GM18517 (cell line): ENCODE results near the gene SSBP1.
A peak's percentile ranks its signal among the peaks of the same experiment; 100 is the strongest.
"Not testable (repeated sequence)": the region's sequence is repeated elsewhere in the genome, so short reads cannot be mapped to it uniquely, and the experiment has no call there.

Experiments
- ATAC-seq: cut with Tn5 transposase; IDR thresholded peaks from one replicate; pipeline ENCODE4 v1.9.1; 2021; ENCODE audit warnings: mild to moderate bottlenecking, moderate library complexity; ENCODE audit not compliant: unreplicated experiment

SSBP1 gene, protein sequence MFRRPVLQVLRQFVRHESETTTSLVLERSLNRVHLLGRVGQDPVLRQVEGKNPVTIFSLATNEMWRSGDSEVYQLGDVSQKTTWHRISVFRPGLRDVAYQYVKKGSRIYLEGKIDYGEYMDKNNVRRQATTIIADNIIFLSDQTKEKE

DNA sequence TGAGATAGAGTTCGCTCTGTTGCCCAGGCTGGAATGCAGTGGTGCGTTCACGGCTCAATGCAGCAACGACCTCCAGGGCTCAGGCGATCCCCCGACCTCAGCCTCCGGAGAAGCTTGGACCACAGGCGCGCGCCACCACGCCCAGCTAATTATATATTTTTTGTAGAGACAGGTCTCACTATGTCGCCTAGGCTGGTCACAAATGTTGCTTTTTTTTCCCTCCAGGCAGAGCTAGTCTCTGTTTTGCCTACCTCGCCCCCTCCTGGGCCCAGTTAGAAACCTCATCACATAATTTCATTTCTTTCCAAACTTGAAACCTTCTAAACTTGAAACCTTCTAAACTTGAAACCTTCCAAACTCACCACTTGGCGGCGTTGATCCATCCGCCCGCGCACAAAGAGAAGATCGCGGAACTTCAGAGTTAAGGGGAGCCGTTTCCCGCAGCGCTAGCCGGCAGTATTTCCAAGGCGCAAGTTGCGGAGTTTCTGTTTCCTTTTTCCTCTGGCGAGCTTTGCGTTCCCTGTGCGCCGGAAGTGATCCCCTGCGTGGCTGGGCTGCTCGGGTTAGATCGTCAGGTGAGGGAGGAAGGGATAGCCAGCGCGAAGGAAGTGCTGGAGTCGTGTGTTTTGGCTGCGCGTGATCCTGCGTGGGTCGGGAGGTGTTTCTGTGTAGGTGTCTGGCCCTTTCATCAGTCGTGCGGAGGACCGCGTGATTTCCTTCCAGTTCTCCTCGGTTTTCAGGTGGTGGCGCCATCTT, at the start of gene SSBP1:
Gene SSBP1 (plus strand): TSS at position 523 of the 756 bp plus-strand sequence. CDS start 809 bp downstream, outside the sequence.
- ATAC-seq: peak; percentile 91

DNA sequence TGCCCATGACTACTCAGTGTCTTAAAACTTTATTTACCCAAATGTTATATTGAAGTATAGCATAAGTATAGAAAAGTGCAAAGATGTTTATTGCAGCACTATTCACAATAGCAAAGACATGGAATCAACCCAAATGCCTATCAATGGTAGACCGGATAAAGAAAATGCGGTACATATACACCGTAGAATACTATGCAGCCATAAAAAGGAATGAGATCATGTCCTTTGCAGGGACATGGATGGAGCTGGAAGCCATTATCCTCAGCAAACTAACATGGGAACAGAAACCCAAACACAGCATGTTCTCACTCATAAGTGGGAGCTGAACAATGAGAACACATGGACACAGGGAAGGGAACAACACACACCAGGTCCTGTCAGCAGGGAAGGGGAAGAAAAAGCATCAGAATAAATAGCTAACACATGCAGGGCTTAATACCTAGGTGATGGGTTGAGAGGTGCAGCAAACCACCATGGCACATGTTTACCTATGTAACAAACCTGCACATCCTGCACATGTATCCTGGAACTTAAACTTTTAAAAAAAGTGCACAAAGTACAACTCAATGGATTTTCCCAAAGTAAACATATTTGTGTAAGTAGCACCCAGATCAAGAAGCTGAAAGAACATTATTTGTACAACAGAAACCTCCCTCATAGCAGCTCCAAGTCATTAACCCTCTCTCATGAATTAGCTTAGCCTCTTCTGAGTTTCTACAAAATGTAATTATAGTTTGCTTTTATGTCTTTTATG, 48.9 kb upstream of the SSBP1 start:
- not testable (repeated sequence) for ATAC-seq

DNA sequence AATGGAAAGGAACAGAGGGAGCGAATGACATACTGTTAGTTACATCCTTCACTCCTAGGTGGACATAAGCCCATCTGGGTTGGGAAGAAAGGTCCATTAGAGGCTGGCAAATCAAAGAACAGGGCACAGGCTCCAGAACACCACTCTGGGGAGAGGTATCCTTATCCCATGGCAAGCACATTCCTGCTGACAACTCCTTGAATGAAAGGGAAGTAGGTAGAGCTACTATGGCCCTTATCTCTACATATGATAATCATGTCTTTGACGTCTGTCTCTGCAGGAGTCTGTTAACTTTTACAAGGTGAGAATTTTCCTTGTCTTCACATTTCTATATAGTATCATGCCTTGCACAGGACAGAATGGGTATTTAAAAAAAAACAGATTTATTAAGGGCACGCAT, 46.6 kb upstream of the SSBP1 start:
- no peak for ATAC-seq

DNA sequence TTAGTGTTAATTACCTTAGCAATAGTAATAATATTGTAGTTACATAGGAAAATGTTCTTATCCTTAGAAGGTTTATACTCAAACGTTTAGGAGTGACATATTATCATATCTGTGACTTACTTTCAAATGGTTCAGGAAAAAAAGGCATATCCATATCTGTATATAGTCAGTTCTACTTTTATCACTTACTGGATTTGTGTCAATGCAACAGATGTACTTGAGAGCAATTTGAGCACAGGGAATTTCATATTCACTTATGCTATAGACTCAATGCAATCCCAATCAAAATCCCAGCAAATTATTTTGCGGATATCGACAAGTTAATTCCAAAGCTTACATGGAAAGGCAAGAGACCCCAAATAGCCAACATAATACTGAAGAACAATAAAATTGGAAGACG, 46.2 kb upstream of the SSBP1 start:
- ATAC-seq: no peak

DNA sequence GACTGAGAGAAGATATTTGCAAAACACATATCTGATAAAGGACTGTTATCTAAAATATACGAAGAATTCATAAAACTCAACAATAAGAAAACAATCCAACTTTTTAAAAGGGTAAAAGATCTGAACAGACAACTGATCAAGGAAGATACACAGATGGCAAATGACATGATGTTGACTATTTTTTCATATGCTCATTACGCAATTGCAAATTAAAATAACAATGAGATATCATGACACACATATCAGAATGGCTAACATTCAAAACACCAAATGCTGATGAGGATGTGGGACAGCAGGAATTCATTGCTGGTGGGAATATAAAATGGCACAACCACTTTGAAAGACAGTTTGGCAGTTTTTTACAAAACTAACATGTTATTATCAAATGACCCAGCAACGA, 45.1 kb upstream of the SSBP1 start:
- no peak for ATAC-seq

DNA sequence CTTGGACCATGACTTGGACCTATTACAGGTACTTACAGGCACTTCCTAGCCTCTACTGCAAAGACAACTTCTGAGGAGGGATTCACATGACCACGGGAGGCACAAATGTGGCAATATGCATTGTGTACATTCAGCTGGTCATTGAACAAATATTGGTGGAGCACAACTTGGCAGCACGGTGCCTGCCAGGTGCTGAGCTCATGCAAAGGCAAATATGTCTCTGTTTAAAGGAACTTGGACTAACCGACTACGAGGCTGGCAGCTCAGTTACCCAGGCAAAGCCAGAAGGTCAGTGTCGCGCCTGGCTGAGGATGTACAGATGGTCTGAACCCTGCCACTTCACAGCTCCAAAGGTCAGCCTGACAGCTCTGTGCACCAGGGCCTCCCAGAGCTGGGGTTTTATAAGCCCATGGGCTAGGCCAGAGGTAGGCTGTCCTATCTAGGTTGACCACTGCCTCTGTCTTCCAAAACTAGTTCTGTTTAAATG, 42.3 kb upstream of the SSBP1 start:
- ATAC-seq: no peak

DNA sequence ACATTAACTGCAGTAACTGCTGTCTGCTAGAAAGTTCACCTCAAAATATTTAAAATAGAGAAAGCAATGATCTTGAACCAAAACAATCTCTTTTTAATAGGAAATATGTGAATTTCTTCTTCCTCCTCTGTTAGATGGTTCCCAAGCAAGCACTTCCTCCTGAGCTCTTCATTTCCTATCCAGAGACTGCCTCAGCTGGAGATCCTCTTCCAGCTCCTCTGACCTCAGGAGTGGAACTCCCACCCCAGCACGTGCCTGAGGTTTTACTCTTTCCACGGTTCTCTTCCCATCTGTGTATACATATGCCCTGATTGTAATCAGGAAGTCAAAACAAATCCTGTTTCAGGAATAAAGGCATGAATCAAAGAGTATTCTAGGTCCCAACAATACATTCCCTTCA, 41.8 kb upstream of the SSBP1 start:
- no peak for ATAC-seq

DNA sequence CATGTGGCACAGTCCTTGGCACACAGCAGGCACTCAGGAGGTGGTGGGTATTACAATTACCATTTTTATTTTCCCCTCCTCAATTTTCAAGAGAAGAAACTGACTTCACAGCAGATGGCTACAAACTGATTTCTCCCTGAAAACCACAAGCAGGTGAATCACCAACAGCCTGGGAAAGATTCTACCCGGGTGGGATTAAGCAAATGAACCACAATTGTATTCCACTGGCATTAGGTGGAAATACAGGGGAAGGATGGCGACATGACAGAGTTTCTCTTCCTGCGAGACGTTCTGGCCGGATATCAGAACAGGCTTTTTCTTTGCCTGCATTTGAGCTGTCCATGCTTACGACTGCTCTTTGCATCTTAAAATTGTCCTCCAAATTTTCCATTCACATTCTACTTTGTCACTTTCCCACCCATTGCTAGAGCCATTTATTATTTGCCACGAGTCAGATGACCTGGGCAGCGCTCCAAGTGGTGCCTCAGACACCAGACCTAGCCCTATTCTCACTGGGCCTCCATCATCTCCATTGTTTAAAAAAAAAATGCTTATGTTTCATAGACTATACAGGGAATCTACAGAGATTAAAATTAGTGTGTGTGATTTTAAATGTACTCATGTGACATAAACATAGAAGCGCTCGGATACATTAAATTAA, 40.8 kb upstream of the SSBP1 start:
- no peak for ATAC-seq

DNA sequence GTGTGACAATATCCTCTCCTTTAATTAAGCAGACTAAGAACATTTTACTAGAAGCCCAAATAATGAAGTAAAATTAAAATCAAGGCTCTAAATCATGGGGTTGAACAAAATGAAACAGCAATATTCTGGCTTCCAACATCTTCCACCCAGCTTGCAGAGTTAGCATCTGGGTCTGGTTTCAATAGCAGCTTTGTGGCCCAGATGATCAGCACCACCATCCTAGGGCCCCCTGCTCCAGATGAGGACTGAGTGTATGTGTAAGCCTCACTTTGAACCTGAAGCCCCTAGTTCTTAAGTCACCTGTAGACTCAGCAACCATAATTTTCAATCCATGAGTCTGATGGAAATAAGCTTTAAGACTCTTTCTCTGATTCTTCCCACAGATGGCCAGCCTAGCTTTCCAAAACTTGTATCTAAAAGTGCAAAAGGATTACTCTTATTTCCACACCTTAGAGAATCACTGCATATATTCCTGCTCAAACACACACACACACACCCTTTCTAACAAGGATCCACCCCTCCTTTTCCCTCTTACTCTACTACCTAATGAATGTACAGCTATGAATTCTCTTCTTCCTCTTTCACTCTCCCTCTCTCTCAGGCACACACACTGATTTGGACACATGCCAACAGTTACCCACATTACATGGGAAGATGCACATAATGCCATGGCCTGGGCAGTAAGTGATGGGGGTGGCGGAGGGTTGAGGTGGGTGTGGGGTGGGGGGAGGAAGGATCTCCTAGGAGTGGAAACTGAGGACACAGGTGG, 39.7 kb upstream of the SSBP1 start:
- no peak for ATAC-seq

DNA sequence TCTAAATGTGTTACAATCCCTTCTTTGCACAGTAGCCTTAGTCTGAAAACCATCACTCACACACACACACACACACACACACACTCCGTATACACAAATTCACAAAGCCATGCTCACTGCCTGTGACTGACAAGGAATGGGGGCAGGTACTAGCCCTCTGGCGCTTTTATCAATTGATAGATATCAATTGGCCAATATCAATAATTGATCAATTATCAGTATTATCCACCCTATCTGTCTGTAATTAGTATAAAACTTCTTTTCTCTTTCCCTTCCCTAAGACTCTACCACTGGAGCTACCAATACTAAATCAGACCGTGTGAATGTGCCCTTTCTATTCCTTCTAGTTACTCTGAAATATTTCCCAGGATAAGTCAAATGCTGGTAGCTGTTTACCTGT, 38.3 kb upstream of the SSBP1 start:
- no peak for ATAC-seq

DNA sequence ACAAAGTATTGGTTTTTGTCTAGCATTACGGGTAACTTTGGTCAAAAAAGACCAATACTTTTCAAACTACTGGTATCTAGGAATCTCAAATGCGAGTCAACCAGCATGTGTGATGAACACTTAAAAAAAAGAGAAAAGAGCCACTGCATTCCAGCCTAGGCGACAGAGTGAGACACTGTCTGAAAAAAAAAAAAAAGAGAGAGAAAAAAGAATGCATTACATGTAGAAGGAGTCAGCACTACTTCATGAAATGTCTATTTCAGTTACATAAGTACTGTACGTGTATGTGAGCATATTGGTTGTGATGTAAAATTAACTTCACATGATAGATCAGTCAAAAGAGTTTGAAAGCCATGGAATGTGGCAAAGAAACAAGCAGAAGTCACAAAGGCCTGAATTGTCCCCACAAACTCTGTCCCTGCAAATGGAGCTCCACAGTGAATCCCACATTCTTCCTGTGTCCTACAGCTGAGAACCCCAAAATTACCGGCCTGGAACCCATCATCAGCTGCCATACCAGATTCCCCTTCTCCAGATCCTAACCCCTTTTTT, 37.8 kb upstream of the SSBP1 start:
- no peak for ATAC-seq

DNA sequence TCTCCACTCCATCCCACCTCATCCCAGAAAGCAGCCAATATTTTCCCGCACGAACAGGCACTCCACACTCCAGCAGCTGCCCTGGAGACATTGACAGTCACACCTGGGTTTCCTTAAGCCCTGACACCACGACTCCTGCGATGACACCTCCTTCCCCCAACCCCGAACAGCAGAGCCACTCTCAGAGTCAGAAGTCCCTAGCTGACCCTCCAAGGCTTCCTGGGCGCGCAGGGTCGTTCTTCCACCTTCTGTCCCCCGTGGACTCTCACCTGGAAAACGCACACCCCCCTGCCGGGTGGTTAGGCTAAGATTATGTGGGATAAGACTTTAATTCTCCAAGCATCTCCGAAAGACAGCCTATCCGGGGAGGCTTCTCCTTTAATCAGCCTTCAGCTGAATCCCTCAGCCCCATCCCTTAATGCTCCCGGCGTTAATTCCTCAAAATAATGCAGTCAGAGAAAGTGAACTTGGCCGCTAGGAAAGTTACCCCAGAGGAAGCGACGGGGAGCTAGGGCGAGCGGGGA, 37.2 kb upstream of the SSBP1 start:
- no peak for ATAC-seq

DNA sequence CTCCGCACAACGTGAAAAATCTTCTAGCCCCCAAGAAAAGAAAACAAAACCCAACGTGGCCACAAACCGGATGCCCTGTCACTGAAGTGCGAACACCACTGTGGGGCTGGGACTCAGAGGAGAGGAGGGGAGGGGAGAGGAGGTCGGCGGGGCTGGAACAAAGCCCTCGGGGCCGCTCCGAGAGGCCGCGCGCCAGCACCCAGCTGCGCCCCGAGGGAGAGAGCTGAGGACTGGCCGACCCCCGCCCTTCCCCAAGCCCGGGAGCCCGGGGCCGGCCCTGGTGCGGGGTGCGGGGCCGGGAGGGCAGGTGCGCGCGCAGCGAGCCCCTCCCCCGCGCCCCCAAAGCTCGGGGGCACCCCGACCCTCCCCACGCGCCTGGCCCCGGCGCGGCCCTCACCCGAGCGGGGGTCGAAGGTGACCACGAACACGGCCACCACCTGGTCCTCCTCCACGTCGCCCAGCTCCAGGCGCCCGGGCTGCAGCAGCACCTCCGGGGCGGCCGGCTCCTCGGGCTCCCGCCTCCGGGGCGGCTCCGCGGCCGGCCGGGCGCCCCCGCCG, 36.6 kb upstream of the SSBP1 start:
- peak; percentile 59 for ATAC-seq

DNA sequence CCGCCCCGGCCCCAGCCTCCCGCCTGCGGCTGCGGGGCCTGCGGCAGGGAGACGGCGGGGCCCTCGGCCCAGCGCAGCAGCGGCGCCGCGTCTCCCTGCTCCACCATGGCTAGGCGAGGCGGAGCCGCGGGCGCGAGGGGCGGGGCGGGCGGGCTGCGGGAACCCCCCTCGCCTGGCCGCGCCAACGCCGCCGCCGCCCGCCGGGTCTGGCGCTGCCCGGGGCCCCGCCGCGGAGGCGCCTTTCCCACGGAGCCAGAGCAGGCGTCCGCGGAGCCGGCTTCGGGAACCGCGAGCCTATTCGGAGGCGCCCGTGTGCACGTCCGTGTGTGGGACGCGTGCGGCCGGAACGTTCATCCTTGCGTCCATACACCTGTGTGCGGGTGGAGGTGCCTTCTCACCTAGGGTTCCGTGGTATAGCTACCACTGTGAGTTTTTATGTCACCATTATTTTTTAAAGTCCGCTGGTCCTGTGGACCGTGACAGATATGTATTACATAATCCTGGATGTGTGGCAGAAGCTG, 36.1 kb upstream of the SSBP1 start, which contains the start of gene DENND11:
Gene DENND11 (minus strand): TSS at position 120 of the 521 bp plus-strand sequence. CDS start 13 bp downstream, at position 107.
- ATAC-seq: peak; percentile 67

DNA sequence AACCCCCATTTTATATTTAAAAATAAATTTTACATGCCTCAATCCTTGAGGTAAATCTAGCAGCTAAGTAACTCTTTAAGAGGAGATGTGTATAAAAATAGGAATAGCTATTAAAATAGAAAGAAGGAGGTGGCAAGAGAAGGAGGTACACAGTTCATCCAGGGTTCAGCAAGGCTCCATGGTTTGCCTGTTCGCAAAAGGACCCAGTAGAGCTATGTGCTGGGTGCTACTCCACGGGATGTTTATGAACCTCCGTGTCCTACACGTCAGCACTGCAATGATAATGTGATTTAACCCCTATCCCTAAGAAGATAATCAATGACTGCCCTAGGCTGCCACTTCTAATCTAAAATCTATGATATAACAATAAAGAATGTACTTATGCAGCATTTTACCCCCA, 35.3 kb upstream of the SSBP1 start:
- no peak for ATAC-seq

DNA sequence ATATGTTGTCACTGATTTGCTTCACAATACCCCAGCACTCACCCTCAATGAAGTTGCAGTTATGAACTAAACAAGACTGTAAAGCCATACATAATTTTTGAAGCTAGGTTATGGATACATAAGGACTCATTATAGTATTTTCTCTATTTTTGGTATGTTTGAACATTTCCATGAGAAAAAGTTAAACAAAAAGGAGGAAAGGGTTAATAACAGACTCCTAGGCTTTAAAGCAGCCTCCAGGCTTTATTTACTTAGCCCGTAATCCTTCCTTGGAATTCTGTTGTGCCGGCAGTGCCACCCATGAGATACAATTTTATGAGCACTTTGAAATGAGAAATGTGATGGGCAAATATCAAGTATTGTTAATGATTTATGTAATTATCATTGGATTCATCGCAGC, 34.0 kb upstream of the SSBP1 start:
- ATAC-seq: no peak

DNA sequence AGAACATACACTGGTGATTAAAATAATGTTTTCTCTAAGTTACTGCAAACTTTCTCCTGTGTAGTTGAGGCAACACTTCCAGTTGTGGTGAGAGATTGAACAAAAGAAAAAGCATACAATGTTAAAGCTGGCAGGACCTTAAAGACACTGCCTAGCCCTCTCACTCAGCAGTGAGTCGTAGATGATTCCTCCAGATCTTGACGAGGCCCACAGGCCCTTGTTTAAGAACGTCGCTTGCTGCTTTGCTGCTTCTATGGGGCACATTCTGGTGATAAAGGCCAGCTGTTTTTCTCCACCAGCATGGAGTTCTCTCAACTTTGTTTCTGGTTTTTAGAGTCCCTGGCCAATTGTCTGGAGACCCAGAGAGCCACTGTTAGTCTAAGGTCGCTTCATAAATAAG, 33.4 kb upstream of the SSBP1 start:
- ATAC-seq: no peak

DNA sequence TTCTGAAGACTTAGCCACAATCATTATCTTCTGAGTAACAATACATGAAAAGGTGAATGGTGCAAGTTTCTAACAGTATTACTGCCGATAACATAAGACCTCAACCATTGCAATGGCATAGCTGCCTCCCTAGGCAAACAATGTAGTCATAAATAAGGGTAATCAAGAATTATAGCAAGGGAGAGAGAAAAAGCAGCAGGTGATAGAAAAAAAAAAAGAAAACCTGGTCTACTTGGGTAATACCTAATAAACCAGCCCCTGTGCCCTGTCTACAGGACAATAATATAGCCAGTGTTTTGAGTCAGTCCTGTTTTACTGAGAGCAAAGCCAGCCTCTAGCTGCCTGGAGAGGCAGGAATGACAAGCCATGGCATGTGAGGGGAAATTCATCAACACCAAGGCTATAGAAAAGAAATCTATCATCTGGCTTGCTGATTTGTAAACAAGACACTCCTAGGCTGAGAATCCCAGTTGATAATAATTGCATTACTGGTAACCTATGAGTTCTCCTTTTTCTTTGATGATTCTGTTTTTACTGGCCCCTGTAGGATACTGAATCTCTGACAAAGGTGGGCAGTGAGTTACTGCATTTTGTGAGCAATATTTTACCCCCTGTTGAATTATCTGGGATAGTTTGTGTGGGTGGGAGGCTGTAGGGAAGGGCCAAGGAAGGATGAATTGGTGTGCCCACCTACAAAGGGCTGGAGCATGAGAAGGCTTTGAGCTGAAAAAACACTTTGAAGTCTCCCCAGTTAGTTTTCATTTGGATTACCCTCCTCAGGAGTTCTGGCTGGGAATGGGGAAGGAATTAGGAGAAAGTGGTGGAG, 31.7 kb upstream of the SSBP1 start:
- ATAC-seq: no peak

DNA sequence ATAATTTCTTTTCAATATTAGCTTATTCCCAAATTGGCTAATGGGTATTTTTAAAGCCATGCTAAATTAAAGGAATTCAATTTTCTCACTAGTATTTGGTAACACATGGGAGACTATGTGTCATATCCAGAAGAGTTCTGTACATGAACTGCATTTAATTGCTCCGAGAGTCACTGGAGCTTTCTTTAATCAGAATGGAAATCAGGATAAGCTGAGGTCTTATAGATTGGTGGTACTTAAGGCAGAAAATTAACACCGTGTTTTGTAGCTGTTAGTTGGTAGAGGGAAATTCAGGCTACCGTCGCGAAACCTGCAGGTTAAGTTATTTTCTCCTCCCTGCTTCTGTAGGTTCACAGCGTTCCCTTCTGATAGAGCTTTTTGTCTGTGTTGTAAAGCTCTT, 29.8 kb upstream of the SSBP1 start, which contains the start of gene WEE2:
Gene WEE2 (plus strand): TSS at position 3 of the 400 bp plus-strand sequence. CDS start 406 bp downstream, outside the sequence.
- no peak for ATAC-seq
